Right lobe of liver (tissue), 6 donors: ENCODE data around the gene TENM4. TPM values are rescaled to one million over a fixed set of nuclear protein-coding genes. Genes with fewer than 3 reads are reported as not detected.

Source experiments
- ATAC-seq, 4 donors: fragments of 200-7000 bp; cut with Tn5 transposase; one replicate each; pipeline ENCODE4 v1.9.1; 2020; ENCODE audit warnings: mild to moderate bottlenecking in 4 of 4, moderate library complexity in 4 of 4
- DNase-seq, 3 donors: peaks; one replicate each; pipeline ENCODE4 v3.0.0-alpha.2; 2020
- H3K27ac ChIP-seq, 3 donors: fragments of 200-600 bp; one replicate each; pipeline ENCODE4 v1.8.0; 2022
- H3K27me3 ChIP-seq, 2 donors: fragments of 200-600 bp; one replicate each; pipeline ENCODE4 v1.8.0; 2022
- H3K36me3 ChIP-seq, 4 donors: fragments of 200-600 bp; sonication (generic) in 1 of 4; one replicate each; pipeline versions ENCODE4 v1.5.1 to v1.8.0; 2017 to 2022; ENCODE audit warnings: control low read depth in 1 of 4
- H3K4me1 ChIP-seq, 4 donors: fragments of 200-600 bp; sonication (generic) in 1 of 4; one replicate each; pipeline versions ENCODE4 v1.5.1 to v1.8.0; 2017 to 2022; ENCODE audit warnings: control low read depth in 1 of 4
- H3K4me3 ChIP-seq, 3 donors: fragments of 200-600 bp; one replicate each; pipeline ENCODE4 v1.8.0; 2022
- H3K9me3 ChIP-seq, 4 donors: fragments of 200-600 bp; sonication (generic) in 1 of 4; one replicate each; pipeline versions ENCODE4 v1.5.1 to v1.8.0; 2017 to 2022; ENCODE audit warnings: control low read depth in 1 of 4
- CTCF ChIP-seq, 4 donors: fragments of 200-600 bp in 3 of 4; fragments of 450-650 bp in 1 of 4; IDR thresholded peaks; one replicate each; pipeline versions ENCODE4 v1.5.1 to v1.8.0; 2016 to 2022; ENCODE audit warnings: antibody characterized with exemption in 4 of 4, mild to moderate bottlenecking in 2 of 4
- POLR2A ChIP-seq: fragments of 450-650 bp; IDR thresholded peaks from one replicate; pipeline ENCODE4 v1.6.1; 2017; ENCODE audit warnings: antibody characterized with exemption, mild to moderate bottlenecking
- WGBS: methylation state at CpG from one replicate; pipeline ENCODE4 v1.1.6; 2018; ENCODE audit warnings: low coverage, low lambda C conversion rate; ENCODE audit not compliant: insufficient coverage; ENCODE audit errors: missing lambda C conversion rate; 5-methylcytosine and 5-hydroxymethylcytosine counted together
- intact Hi-C, 2 donors: fragments of 100-400 bp; cut with DNase I; formaldehyde crosslinking; loops; one replicate each; pipeline versions ENCODE4 v1.11.2 to v1.14.1; 2022
- total RNA-seq, 6 experiments: library from RNA; depleted of rRNA in 2 of 6; stranded (reverse); fragments of >200 nt in 2 of 6; fragmentation: NEBNext Ultra II Directional in 3 of 6; extraction: Animal tissue kit (Norgen Biotek cat#: 25700) in 3 of 6; gene quantifications; one replicate each; pipeline versions ENCODE4 v1.1.0 to v1.2.4, GENCODE V29; 2016 to 2023
- donor health status: DM: no; HTN: yes; CAD: no.
- donor health status: DM: no; HTN: no; CAD: no.
- donor health status: DM: no; HTN: no; CAD: no.
- donor health status: DM: no; HTN: yes; CAD: no.
- donor health status: DM: no; HTN: yes; CAD: no.

Gene TENM4
- total RNA-seq, 6 experiments from 2014 or later: 0.04 to 0.58 (median 0.14) TPM; not detected in 2

- H3K9me3 ChIP-seq: no peaks in the 10 kb centered on the region
- ATAC-seq (no peak), DNase-seq (no peak)
- no peaks in the 10 kb centered on the region for H3K36me3 ChIP-seq
- H3K27me3 ChIP-seq: no peaks in the 10 kb centered on the region
- intact Hi-C loops: no loop called here
- WGBS: 45% methylated on average over 5 of the region's 5 CpGs
- no peak for TF ChIP-seq POLR2A
- TF ChIP-seq CTCF (IDR thresholded peaks at IDR 0.05): no peak
- H3K4me3 ChIP-seq: no peak overlapping the region
- no peak overlapping the region for H3K27ac ChIP-seq
- no peaks in the 10 kb centered on the region for H3K4me1 ChIP-seq
Measured at GRCh38 chr11:79369055-79369454, 71.8 kb downstream of the TENM4 start.

- 46% methylated on average over 4 of the region's 4 CpGs for WGBS
- TF ChIP-seq CTCF (IDR thresholded peaks at IDR 0.05): no peak
- no peak for TF ChIP-seq POLR2A
- intact Hi-C loops: no loop called here
- DNase-seq (no peak), ATAC-seq (no peak)
- Histone ChIP-seq H3K27ac (no peak overlapping the region), H3K4me3 (no peak overlapping the region), H3K36me3 (no peaks in the 10 kb centered on the region), H3K4me1 (no peaks in the 10 kb centered on the region), H3K9me3 (no peaks in the 10 kb centered on the region), H3K27me3 (no peaks in the 10 kb centered on the region)
Measured at GRCh38 chr11:79367844-79368243, 73.0 kb downstream of the TENM4 start.

- Histone ChIP-seq H3K27me3 (no peaks in the 10 kb centered on the region), H3K4me3 (no peak overlapping the region), H3K4me1 (no peaks in the 10 kb centered on the region), H3K9me3 (no peaks in the 10 kb centered on the region), H3K36me3 (no peaks in the 10 kb centered on the region), H3K27ac (no peak overlapping the region)
- DNase-seq: no peak
- ATAC-seq: no peak
- TF ChIP-seq CTCF (IDR thresholded peaks at IDR 0.05) (no peak), POLR2A (no peak)
- intact Hi-C loops: no loop called here
- 83% methylated on average over 1 of the region's 2 CpGs for WGBS
Measured at GRCh38 chr11:79366218-79366617, 74.6 kb downstream of the TENM4 start.

GRCh38 chr11:79363861-79364378 lies 76.9 kb downstream of the TENM4 start:
- intact Hi-C loops: no loop called here
- no peaks in the 10 kb centered on the region for H3K9me3 ChIP-seq
- TF ChIP-seq POLR2A: no peak
- no peak for TF ChIP-seq CTCF (IDR thresholded peaks at IDR 0.05)
- H3K36me3 ChIP-seq: no peaks in the 10 kb centered on the region
- H3K27ac ChIP-seq: no peak overlapping the region
- ATAC-seq: no peak
- no peak overlapping the region for H3K4me3 ChIP-seq
- 77% methylated on average over 5 of the region's 5 CpGs for WGBS
- H3K4me1 ChIP-seq: no peaks in the 10 kb centered on the region
- no peaks in the 10 kb centered on the region for H3K27me3 ChIP-seq
- DNase-seq: no peak

GRCh38 chr11:79363256-79363655 lies 77.6 kb downstream of the TENM4 start:
- ATAC-seq (no peak), DNase-seq (no peak)
- intact Hi-C loops: no loop called here
- Histone ChIP-seq H3K4me1 (no peaks in the 10 kb centered on the region), H3K27me3 (no peaks in the 10 kb centered on the region), H3K4me3 (no peak overlapping the region), H3K9me3 (no peaks in the 10 kb centered on the region), H3K36me3 (no peaks in the 10 kb centered on the region), H3K27ac (no peak overlapping the region)
- 75% methylated on average over 4 of the region's 4 CpGs for WGBS
- TF ChIP-seq POLR2A (no peak), CTCF (IDR thresholded peaks at IDR 0.05) (no peak)
